ENCODE measurements around the gene SUCO.
"Not testable (repeated sequence)": the region's sequence is repeated elsewhere in the genome, so short reads cannot be mapped to it uniquely, and the experiment has no call there.

Gene SUCO

DNA sequence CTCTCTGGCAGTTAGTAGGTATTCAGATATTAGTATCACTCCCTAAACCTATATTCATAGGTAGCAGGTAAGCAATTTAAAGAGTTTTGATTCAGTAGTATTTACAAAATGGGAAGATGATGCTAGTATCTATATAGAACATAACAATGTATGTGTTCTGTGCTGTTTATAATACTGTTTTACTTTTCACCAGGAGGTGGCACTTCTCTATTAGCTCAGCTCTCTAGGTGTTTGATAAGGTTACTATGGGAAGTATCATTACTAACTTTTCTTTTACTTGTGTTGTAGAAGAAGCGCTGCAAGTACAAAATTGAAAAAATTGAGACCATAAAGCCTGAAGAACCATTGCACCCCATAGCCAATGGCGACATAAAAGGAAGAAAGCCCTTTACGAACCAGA, 76.6 kb downstream of the SUCO start:
- DNase-seq (ENCODE audit: low spot score) = peak; percentile 36

DNA sequence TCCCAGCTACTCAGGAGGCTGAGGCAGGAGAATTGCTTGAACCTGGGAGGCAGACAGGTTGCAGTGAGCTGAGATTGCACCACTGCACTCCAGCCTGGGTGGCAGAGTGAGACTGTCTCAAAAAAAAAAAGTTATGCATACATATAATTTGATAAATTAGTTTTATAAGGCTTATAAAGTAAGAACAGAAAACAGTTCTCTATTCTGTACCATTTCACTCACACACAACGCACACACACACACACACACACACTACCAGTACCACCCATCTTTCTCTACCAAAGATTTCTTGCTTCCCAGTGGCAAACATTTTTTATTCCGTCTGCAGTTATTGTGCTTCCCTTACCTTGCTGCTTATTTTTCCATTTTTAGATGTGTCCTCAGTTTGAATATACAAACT, 79.5 kb downstream of the SUCO start:
- no peak for DNase-seq (ENCODE audit: low spot score)

DNA sequence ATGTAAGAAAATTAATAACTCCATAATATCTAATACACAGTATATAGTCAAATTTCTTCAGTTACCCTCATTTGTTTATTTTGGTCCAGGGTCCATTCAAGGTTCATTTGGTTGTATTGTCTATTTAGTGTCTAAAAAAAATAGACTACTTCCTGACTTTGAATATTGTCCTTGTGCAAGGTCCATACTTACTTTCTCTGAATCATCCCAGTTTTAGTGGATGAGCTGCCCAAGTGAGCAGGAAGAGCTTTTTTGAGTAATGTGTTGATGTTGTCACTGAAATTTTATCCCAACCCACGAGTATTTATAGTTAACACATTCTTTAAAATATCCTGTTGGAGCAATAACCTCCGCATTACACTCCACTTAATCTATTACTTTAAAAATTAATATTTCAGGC, 80.3 kb downstream of the SUCO start:
- no peak for DNase-seq (ENCODE audit: low spot score)

DNA sequence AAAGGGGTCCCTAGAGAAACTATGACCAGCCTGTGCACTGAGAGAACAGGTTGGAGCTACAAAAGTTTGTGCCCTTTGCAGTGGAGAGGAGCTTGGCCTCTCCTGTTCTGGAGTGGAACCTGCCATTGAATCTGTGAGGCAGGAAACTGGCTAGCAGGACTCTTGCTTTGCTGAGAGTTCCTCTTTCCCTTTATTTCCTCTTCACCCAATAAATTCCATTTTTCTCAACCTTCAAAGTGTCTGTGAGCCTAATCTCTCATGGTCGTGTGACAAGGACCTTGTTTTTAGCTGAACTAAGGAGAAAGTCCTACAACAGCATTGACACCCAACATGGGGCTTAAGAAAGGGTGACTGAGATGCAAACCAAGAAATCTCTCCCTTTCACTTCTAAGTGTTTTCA, 83.2 kb downstream of the SUCO start:
- no peak for DNase-seq (ENCODE audit: low spot score)

DNA sequence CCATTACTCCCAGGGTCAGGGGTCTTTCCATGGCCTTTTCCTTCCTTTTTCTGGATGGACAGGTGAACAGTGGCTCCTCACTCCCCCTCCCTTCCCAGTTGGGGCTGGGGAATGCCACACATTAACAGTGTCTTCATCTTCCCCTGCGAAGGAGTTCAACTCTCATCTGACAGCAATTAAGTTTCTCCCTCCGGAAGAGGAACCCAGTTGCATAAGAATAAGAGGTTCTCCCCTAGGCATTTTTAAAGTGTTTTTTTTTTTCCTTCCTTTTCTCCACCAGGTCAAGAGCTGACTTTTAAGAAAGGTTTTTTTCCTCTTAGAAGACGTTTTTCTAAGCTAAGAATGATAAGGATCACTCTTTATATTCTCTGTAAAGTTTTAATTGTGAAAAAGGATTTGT, 83.7 kb downstream of the SUCO start:
- DNase-seq (ENCODE audit: low spot score) = no peak

DNA sequence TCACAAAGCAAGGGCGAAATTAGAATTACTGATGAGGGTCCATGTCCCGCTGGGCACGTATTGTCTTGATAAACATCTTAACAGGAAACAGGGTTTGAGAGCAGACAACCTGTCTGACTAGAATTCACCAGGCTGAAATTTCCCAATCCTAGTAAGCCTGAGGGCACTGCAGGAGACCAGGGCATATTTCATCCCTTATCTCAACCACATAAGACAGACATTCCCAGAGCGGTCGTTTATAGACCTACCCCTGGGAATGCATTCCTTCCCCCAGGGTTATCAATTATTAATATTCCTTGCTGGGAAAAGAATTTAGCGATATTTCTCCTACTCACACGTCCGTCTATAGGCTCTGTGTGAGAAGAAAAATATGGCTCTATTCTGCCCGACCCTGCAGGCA, 87.7 kb downstream of the SUCO start:
- not testable (repeated sequence) for DNase-seq (ENCODE audit: low spot score)

DNA sequence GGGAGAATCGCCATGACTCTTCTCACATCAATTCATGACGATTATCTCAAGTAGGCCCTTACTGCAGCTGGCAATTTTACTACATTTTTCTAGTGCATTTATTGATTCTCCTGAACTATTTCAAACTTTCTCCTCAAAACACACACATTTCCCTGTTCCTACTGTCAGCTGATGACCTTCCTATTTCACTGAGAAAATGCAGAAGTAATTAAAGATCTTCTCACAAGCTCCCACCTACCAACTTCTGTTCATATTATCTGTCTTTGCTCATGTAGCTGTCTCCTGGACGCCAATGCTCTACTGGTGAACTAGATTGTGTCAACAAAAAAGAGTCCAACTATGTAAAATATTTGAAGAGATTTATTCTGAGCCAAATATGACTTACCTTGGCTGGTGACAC, 89.6 kb downstream of the SUCO start:
- no peak for DNase-seq (ENCODE audit: low spot score)

DNA sequence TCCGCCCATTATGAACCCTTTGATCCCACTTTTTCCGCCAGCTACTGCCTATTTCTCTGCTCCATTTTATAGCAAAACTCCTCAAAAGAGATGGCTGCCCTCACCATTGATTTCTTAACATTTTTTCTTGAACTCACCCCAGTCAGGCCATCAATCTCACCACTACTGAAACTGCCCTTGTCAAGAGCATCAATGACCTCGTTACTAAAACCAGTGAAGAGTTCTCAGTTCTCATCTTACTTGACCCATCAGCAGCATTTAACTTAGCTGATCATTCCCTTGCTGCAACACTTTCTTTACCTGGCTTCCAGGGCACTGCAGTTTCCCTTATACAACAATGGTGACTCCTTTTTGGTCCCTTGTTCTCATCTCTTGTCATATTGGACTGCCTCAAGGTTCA, 90.8 kb downstream of the SUCO start:
- no peak for DNase-seq (ENCODE audit: low spot score)

DNA sequence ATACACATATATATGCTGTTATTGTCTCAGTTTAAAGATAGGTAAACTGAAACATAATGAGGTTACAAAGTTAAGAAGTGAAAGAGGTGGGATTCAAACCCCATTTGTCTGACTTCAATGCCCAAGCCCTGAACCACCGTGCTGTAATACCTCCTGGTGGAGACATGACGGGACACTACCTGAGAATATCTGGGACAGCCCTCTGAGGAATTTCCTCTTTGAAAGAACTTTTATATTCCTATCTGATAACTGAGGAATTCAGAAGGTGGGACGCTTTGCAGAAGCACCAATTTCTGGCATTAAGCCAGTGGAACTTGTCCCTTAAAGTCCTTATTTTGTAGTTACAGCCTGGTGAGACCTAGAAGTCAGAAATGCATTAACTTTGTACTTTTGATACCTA, 93.9 kb downstream of the SUCO start:
- DNase-seq (ENCODE audit: low spot score) = no peak

DNA sequence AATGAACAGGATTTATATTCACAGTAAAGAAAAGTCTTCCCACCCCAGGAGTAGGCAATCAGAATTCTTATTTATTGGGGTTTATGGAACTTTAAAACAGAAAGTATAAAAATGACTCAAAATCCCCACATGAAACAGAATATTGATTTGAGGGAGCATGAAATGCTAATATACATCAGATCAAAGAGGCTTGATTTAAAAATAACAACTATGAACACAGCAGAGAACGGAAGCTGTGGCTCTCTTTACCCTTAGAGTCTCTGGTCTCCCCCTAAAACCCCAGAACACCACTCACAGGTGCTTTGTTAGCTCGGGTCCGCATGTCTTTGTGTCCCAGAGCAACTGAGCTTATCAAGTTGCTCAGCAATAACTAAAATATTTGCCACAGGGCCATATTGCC, 94.8 kb downstream of the SUCO start:
- no peak for DNase-seq (ENCODE audit: low spot score)

DNA sequence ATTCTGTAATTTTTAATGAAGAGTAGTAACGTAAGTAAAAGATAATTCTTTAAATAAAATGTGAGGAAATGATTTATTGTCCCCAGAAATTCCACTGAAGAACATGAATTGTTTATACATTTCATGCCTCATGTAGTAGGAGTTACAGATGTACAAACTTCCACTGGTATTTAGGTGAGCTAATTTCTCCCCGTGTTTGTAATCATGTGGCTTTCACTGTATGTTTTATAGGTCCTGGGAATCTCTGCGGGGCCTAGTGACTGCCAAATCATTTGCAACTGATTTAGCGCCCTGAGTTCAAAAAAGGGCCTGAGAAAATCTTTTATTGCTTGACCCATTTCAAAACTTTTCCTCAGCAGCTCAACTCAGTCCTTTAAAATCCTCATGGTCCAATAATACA, 95.5 kb downstream of the SUCO start:
- no peak for DNase-seq (ENCODE audit: low spot score)

DNA sequence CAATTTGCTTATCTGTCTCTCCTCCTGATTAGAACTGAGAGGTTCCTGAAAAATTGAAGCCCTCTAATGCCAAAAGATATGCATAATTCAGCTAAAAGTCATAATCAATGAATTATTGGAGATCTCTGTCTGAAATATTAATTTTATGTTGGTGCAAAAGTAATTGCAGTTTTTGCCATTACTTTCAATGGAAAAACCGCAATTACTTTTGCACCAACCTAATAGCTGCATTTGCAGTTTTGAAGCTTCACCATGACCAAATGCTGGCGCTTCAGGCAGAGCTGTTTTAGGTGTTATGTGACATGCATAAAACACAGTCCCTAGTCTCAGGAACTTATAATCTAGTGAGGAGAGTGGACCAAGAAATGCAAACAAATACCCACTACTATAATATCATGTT, 96.2 kb downstream of the SUCO start:
- DNase-seq (ENCODE audit: low spot score) = no peak

DNA sequence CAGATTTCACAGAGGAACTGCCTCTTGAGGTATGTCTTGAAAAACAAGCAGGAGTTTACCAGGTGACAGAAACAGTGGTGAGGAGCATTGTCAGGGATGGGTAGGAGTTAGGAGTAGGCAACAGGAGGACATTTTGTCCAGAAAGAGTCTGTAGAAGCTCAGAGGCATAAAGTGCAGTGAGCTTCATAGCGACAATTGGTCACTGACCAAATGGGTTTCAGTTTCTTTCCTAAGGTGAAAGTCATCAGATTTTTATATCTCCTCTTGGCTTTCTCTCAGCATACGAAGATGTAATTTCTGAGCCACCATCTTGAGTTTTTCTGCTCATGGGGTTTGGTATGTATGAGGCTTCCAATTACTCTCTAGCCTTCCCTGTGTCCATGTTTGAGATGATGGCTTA, 96.7 kb downstream of the SUCO start:
- no peak for DNase-seq (ENCODE audit: low spot score)

DNA sequence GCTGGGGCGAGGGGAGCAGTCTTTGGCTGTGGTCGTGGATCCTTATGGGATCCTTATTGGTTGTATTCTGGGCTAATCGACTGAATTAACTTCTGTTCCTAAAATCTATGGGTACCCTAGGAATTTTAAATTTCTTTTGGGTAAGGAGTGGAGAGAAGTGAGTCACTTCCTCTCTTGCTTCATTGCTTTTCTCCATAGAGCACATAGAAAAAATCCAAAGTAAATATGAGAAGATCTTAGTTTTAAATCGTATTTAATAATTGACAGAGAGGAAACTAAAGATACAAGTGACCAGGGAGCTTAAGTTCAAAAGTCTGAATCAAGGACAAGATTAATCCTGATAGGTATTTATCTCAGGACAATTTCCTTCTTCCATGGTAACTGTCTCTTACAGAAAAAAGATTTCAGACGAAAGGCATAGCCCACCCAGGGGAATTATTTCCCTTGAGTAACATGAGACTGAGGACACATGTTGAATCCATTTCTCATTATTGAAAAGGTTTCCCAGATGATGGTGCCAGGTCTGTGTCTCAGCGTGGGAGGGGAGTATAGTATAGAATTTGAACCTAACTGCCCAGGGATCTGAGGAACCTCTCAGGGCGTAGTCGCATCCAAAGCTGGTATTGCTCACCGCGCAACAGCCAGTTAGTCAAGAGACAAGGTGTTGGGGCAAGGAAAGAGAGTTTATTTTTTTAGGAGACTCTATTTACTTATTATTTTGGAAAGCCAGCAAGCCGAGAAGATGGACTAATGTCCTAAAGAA, 97.3 kb downstream of the SUCO start:
- DNase-seq (ENCODE audit: low spot score) = no peak

DNA sequence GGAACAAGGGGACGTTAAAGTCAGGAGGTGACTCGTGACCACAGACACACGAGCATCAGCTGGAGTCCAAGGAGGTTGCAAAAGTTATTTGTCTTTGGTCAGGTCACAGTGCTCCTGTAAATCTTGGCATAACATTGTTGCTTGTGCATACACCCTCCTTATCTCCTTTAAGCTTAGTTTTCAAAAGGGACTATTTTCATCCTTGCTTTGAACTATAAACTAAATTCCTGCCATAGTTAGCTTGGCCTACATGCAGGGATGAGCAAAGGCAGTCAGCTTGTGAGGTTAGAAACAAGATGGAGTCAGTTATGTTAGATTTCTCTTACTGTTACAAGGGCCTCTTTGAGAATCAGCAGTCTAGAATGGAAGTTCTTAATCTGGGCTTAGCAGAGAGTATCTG, 97.9 kb downstream of the SUCO start:
- no peak for DNase-seq (ENCODE audit: low spot score)

DNA sequence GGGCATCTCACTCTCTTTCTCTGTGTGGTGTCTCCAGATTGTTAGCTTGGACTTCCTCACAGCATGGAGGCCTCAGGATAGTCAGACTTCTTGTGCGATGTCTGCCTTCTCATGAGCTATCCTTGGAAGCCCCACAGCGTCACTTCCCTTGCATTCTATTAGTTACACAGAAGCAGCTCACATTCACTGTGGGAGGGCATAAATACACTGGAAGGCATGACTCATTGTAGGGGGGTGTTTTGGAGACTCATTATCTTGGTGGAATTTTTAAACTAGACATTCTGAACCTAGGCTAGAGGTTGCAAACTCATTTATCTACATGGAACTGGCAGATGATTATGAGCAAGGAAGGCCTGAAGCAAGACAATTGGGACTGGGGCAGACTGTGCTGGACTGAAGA, 104.6 kb downstream of the SUCO start:
- DNase-seq (ENCODE audit: low spot score) = no peak

DNA sequence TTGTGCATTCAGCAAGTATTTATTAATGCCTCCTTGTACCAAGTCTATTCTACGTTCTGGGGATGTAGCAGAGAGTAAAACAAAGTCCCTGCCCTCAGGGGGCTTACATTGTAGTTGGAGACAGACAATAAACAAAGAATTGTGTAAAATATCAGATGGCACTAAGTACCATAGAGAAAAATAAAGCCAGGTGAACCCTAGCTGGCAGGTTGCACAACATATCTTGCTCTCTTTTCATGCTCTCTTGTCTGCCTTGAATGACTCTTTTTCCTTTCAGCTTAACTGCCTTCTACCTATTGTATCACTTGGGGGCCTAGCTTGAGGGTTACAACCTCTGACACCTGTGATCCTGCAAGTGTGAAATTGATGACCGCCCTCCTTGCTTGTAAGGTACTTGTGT, 105.3 kb downstream of the SUCO start:
- DNase-seq (ENCODE audit: low spot score) = no peak

DNA sequence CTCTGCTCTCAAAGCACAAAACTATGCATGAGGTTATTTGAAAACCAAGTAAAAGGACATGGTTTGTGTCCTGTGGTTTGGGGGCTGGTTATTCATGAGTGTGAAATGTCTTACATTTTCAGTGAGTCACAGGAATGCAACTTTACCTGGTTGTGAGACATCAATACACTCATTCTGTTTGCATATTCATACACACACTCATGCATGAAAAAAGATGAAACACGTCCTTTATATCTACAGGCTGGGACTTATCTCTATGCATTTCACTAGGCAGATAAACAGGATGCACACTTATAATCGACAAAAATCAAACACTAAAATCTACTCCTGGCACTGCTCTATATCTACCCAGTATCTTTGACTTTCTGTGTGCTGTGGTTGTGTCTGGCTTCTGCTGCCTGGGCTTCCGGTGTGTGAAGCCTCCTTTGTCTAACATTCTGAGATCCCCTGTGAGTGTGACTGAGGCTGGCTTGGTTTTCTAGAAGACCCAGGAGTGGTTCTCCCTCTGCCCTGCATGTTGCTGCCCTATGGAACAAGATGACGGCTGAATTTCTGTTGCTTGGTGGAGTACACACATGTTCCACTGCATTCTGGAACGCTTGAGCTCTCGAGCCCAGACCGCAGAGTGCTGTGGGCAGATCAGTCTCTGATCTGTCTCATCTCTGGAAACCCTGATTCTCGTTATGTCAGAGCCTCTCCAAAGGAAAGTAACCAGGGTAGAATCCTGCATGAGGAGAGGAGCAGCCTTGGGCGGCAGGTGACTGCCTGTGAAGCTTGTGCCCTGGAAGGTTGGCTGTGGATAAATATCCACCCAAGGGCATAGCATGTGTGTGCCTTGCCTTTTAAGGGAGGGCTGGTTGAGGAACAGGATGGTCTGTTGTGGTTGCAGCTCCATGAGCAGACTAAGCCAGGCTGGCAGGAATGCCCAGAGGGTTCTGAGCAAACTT, 106.2 kb downstream of the SUCO start:
- DNase-seq (ENCODE audit: low spot score) = peak; percentile 96

DNA sequence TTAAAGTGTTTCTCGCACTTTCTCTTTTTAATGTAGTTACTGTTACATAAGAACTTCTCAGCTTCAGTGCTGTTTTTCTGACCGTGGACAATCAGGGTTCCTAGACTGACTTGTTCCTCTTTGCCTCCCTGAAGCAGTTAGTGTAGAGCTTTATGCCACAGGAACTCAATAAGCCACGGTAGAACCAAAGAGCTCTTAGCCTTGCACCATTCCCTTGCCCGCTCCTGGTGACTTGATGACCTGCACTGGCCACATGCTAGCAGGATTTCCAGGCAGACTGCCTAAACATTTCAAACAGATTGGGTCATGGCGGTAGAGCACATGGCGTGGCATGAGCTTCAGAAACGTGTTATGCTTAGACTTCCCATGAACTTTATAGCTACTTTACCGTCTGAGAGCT, 107.2 kb downstream of the SUCO start:
- no peak for DNase-seq (ENCODE audit: low spot score)

DNA sequence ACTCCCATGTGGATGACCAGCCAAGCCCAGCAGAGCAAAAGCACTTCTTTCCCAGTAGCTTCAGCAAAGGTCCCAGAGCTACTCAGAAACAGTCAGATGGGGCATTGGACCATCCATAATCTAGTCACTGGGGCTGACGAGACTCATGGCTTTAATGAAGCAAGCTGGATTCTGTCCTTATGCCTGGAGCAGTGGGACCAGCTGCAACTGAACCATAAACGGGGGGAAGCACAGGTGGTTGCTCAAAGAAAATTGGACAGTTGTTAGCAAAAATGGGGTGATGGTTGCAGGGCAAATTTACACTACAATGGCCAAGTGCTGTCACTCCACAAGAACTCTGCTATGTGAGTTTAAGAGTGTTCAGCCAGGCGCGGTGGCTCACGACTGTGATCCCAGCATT, 108.5 kb downstream of the SUCO start:
- DNase-seq (ENCODE audit: low spot score) = no peak

DNA sequence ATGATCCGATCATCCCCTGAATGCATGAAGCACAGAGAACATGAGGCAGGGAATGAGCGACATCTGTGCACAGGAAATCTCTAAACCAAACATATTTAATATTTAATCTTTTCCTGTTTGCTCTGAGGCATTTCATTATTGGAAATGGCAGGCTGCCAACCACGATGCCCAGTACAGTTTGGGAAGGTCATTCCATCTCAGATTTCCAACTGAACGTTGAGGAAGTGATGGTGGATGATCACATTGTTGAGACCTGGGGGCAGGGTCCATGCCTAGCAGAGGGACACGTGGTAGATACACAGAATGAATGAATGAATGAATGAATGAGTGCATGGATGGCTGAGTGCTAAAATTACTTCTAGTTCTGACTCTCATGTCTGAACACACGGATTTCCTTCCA, 110.0 kb downstream of the SUCO start:
- no peak for DNase-seq (ENCODE audit: low spot score)

DNA sequence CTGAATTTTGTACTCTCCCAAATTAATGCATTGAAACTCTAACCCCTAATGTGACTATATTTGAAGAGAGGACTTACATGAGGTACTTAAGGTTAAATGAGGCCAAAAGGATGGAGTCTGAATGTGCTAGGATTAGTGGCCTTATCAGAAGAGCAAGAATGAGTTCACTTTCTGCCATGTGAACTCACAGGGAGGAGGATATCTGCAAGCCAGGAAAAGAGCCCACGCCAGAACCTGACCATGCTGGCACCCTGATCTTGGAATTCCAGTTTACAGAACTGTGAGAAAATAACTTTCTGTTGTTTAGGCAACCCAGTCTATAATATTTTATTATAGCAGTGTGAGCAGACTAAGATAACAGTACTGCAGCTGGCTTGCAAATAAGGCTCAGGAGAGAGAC, 113.7 kb downstream of the SUCO start:
- no peak for DNase-seq (ENCODE audit: low spot score)

DNA sequence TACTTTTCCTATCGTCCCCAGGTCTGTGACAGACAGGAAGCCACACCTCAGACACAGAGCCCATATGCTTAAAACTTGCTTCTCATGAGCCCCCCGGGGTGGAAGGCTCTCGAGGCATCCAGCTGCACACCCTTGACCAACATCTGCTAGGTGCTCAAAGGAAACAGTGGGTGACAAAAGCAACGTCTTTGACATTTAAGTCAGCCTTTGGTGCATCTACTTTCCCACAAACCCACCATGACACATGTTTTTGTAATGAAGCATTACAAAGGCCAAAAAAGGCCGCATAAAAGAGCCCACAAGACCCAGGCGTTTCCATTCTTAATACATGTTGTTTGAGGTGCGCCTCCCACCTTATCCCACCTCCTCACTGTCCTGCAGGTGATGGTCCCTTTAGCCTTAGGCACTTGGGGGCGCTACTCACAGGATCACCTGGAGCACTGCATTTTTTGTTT, 114.2 kb downstream of the SUCO start:
- no peak for DNase-seq (ENCODE audit: low spot score)

Data from activated CD4-positive, alpha-beta T cell treated with anti-CD3 and anti-CD28 coated beads, Interleukin-2, Interleukin-4, amounts not matched to agents 100 ng/mL and 50 ng/mL, durations not matched to agents 16 hours and 8 hours (primary cell).